Daoy (cell line): ENCODE data around the gene TTC4. TPM values are rescaled to one million over a fixed set of nuclear protein-coding genes. Genes with fewer than 3 reads are reported as not detected.
"Not testable (repeated sequence)": the region's sequence is repeated elsewhere in the genome, so short reads cannot be mapped to it uniquely, and the experiment has no call there.

Source experiments
- DNase-seq: peaks from one replicate; pipeline ENCODE4 v3.0.0-alpha.2; 2015; ENCODE audit warnings: low read depth
- total RNA-seq: library from RNA; depleted of rRNA; stranded (reverse); fragments of >200 nt; shearing (Covaris generic); gene quantifications from 2 replicates; pipeline ENCODE4 v1.2.3, GENCODE V29; 2014

Gene TTC4
- total RNA-seq, 1 experiment from 2014 or later = 75.8 TPM

DNA sequence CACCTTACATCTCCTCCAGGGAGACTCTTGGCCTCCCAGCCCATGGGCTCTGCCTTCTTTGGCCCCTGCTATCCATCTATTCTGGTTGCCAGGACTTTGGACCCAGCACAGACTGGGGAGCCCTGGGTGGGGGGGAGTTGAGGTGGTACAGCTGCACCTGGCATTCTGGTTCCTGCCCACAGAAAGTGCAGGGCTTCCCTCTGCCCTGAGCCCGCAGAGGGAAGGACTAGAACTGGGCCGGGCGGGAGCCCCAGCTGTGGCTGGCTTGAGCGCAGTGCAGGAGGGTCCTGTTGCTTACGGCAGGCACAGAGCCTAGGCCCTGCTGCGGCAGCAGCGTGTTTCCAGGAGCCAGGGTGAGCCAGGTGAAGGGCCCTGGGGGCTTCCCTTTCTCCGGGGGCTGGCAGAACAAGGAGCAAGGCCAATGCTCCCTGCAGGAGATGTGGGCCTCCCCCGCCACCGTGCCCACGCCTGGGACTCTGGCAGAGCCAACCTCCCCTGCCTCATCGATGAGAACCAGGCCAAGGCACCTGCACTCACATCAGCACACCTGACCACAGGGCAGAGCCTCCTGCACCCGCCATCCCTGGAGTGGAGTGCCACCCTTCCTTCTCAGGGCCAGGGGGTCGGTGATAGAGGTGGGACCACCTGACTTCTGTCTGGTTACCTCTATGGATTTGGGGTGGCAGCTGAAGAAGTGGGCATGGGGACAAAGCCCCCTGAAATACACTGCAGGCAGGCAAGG, 32.6 kb downstream of the TTC4 start:
- DNase-seq = no peak

DNA sequence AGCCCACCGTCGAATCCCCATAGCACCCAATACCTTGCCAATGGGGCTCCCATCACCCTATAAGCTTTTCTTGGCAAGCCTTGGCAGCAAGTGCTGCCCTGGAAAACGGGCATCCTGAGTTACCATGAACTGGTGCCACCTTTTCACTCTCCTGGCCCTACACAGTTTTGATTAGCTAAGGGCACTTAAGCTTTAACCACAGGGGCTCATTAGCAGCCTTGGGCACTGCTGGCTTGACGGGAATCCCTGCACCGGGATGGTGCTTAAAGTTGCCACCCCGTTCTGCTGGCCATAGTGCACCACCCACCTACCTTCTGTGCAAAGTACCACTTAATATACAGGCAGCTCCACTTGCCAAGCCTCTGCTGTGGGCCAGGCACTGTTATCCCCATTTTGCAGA, 34.9 kb downstream of the TTC4 start:
- no peak for DNase-seq

DNA sequence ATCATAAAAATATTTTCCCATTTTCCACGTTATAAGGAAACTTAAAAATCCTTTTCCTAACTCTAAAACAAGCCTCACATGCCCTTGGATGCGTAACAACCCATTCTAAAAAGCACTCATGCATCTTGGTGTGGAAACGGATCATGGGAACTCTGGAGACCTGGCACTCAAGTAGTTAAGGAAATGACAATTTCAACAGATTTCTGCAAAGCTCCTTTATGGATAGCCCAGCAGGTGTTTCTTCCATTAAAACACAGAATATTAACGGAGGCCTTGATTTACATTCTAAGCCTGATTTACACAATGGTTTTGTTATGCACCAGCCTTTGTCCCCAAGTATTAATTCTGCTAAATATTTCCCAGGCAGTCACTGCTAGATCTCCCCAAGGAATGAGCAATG, 35.8 kb downstream of the TTC4 start:
- no peak for DNase-seq

DNA sequence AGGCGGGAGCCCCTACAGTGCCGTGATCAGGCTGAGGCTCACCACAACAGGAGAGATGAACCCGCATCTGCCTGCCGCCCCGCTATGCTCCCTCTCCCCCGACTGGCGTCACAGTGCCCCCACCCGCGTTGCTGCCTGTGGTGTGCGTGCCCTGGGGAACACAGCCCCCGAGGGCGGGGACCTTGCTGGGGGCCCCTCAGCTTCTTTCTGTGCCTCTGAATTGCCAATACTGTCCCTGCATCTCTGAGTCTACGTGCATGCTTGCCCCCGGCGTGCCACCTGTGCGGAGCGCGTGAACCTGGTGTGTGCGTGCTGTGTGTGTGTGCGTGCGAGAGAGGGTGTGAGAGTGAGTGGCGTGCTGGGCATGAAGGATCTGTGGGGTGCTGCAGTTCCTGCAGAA, 38.4 kb downstream of the TTC4 start:
- no peak for DNase-seq

DNA sequence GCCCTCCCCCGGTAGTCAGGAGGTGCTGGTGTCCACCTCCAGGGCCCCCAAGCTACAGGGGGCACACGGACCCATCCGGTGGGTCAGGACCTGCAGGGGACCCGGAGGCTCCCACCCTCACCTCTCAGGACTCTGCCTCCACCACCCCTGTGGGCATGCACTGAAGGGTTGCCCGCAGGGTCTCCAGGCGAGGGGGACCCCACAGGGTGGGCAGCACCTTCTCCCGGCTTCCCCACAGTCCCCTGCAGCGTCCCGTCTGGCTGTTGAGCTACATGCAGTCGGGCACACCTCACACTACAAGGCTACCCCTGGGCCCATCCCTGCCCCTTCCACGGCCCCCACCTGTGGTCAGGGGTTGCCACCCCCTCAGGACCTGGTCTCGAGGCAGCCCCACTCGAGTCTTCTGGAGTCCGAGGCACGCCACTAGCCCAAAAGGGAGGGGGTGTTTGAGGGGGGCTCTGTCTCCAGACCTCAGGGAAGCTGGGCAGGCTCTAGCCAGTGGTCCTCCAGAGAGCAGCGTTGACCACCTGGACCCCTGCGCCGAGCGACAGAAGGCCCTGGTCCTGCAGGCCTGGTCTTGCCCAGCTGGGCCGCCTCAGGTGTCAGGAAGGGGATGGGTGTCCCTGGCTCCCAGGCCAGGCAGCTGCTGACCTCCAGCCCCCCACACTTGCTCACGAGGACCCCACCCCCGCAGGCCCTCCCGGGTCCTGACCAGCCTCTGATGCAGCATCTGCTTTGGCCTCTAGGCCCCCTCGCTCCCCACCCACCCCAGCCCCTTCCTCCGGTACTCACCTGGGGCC, 39.0 kb downstream of the TTC4 start:
- DNase-seq = no peak

DNA sequence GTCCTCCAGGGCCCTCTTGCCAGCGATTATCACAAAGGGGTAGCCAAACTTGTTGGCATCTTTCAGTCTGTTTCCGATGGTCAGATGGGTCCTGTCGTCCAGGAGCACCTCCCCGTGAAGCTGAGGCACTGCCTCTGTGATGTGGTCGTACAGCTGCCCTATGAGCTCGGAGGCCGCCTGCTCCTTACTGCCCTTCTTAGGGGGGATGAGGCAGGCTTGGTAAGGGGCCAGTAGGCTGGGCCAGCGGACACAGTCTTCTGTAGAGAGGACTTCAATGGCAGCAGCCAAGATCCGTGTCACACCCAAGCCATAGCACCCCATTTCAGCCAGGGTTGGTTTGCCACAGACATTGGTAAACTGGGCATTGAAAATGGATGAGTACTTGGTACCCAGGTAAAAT, 42.2 kb downstream of the TTC4 start:
- no peak for DNase-seq

DNA sequence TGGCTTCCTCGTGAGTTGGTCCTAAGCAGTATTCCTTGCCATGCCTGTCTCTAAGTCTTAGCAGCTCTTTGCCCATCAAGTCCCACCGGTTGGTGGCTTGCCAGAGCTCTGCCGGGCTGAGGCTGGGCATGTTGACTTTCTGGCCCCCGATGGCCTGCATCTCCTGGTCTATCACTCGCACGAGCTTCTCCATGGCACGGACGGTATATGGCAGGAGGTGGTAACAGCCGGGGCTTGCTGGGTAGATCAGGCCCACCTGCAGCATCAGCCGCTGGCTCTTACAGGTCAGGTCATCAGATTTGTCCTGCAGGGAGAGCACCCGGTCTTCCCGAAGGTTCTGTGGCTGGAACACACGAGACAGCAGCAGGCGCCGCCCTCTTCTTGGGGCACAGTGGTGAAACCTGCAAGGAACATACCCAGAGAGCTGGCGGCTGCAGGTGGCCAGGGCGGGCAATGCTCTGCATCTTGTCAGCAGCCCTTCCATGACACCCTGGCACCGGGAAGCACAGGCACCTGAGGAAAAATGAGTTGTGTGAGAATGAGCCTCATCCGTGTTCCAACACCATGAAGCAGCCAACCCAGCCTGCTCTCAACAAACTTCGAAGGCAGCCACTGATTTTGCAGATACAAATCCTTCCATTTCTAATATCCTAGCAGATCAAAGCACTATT, 43.2 kb downstream of the TTC4 start:
- no peak for DNase-seq

DNA sequence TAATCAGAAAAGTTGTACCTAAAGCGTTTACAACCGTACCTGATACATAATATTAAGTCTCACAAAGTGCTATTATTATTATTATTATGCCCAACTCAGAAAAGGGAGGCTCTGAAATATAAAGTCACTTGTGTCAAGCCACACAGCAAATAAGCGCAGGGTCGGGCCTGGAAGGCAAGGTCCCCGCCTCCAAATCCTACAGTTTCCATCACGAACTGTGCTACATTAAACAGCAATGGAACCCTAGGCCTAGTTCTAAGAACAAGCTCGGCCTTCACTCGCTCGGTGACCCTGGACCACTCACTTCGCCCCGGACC, 48.1 kb downstream of the TTC4 start:
- DNase-seq = no peak

DNA sequence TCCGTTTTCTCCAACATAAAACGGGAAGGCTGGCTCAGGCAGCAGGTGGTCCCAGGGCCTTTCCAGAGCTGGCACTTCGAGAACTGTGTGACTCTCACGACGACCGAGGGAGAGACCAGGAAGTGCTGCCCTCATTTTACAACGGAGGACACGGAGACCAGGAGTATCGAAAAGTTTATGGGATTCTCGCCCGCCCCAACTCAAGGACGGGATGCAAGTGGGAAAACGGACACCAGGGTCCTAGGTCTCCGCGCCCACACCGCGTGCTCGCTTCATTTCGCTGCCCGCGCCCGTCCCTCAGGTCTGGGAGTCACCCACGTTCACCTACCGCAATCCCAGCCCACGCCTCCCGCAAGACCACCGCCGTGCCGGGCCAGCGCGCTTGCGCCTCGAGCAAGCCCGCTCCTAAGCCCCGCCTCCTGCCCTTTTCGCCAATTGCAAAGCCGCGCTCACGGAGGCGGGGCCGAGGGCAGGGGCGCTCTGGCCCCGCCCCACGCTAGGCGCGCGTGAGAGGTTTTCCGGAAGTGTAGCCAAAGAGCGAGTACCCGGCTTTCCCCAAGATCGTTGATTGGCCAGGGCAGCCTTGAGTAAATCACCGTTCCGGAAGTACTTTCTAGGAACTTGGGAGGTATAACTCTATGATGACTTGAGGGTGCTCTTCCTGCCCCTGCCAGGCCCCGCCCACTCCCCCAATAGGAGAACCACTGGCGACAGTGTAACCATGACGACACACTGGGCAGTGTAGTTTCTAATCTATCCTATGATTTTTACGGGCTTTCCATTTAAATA, 48.7 kb downstream of the TTC4 start, which contains the start of gene PARS2:
PARS2 (minus strand) TSS at position 391 of the 789 bp plus-strand sequence. CDS start 5,362 bp downstream, outside the sequence.
- peak; percentile 99 for DNase-seq

DNA sequence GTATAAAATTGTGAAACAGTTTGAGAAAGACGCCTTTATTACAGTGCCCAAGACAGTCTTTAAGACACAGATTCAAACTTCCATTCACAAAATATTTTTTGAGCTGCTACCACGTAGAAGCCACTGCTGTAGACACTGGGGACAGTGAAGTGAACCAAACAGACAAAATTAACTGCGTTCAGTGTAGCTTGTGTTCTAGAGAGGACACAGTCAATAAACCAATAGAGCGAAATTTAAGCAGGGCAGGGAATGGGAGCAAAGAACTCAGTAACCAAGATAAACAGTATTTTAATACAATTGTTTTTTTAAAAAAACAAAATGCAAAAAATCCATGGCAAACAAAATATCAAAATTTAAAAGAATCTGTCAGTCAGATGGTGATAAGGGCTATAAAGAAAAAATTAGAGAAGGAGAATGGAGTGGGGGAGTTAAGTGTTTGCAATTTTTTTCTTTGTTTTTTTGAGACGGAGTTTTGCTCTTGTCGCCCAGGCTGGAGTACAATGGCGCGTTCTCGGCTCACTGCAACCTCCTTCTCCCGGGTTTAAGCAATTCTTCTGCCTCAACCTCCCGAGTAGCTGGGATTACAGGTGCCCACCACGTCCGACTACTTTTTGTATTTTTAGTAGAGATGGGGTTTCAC, 49.4 kb downstream of the TTC4 start:
- no peak for DNase-seq

DNA sequence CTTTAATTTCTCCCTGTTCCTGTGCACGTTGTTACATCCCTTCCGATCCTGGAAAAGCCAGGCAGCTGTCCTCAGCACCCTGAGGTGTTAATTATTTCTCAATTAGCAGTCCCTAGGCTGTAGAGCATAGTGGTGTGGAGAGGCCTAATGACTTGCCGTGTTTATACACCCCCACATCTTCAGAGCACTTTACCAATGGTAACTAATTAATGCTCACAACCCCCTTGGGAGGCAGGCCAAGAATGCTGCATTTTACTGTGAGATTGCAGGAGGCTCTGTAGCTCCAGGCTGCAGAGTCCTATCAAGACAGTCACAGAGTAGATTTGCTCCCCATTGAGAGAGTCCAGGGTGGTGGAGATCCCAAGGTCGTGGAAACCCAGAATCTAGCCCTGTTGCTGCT, 51.1 kb downstream of the TTC4 start:
- no peak for DNase-seq

DNA sequence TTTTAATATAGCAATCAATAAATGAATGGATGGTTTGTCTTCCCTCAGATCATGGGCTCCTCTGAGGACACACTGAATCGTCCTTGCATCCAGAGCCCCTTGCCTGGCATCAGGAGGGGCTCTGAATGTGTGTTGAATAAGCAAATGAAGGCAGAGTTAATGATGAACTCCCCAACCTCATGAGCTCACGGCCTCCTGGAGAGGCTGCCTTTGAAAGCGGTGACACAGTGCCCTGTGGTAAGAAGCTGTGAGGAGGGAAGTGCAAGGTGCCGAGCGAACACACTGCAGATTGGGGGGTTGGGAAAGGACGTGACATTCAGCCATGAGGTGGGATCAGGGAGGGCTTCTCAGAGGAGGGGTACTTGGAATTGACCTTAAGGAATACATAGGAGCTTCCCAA, 51.9 kb downstream of the TTC4 start:
- DNase-seq = no peak

DNA sequence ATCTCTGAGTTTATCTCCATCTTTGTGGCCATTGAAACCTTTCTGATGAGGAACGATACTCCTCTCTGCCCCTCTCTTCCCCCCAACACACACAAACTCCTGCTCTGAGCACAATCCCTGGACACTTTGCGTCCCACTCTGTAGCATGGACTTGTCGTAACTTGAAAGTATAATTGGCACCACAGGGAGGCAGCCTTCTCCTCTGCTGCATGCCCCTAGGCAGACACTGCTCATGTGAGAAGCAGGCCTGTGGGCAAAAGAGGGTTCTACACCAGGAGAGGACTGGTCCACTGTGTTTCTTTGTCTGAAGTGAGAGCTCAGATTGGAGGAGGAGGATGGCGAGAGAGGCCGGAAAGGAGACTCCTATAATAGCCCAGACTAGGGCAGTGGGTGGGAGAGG, 52.4 kb downstream of the TTC4 start:
- DNase-seq = no peak

DNA sequence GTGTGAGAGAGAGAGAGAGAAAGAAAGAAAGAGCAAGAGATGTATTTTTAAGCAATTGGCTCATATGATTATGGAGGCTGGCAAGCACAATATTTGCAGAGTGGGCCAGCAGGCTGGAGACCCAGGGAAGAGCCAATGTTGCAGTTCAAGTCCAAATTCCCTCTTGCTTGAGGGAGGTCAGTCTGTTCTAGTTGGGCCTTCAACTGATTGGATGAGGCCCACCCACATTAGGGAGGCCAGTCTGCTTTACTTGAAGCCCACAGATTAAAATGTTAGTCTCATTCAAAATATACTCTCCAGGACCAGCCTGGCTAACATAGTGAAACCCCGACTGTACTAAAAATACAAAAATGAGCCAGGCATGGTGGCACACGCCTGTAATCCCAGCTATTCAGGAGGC, 57.3 kb downstream of the TTC4 start:
- no peak for DNase-seq

DNA sequence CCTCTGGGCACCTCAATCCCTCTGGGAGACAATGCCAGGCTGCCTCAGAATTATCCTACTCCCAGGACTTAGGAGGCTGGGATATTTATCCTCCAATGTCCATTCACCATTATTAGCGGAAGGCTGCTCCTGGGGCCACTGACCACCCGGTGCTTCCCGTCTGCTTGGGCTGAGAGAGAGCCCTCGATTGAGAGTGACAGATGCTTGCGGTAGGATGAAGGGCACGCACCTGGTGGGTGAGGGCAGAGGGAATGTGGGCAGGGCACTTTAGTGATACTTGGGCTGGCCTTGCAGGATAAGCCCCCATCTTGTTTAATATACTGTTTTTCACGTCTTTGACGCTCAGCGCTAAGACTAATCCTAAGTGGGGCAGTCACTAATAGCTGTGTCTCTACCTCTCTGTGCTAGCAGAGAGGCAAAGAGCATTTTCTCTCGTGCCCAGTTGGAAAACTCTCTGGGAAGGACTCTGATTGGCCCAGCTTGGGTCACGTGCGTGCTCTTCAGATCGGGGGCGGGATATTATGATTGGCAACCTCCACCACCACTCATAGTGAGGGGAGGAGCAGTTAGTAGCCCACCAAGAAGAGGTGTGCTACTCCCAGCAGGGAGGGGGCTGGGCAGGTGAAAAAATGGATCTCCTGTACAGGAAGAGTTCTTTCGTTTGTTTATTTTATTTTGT, 59.3 kb downstream of the TTC4 start:
- peak; percentile 48 for DNase-seq

DNA sequence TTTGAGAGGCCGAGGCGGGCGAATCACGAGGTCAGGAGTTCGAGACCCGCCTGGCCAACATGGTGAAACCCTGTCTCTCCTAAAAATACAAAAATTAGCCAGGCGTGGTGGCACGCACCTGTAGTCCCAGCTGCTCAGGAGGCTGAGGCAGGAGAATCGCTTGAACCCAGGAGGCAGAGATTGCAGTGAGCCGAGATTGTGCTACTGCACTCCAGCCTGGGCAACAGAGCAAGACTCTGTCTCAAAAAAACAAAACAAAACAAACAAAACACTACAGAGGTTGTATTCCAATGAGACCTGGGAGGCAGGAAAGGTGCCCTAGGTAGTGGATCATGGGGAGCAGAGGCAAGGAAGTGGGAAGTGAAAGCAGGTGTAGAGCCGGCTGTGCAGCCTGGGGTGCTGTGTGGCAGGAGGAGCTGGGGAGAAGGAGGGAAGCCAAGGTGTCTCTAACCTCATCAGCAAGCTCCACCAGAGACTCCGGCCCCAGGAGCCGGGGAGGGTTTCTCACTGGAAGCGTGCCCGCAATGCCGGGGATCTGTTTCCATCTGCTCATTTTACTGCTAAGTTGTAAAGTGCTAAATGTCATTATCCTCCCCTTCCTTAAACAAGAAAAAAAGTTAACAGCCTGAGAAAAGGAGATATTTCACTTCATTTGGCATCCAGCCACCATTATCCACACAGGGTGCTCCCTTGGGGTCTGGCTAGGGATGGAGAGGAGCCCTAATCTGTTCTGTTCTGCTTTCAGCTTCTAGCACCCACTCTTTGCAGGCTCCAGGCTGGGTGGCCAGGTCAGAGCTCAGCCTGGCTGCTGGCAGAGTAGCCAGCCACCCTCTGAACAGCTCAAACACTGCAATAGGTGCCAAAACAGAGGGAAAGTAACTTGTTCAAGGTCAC, 60.4 kb downstream of the TTC4 start:
- not testable (repeated sequence) for DNase-seq

DNA sequence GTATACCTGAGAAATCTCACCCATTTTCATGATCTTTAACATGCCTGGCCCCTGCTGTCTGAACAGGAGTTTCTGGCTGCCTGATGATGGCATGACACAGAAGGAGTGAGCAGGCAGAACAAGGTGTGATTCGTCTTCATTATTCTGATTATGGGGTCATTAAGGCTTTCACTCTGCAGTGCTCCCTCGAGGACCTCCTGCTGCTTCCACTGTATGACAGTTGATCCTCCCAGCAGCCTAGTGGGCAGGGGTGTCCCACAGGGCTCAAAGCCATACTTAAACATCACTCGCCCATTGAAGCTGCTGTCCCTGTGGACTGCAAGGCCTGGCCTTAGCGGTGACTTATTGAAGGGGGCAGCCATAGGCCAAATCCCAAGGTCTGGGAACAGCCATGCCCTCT, 61.4 kb downstream of the TTC4 start:
- no peak for DNase-seq

DNA sequence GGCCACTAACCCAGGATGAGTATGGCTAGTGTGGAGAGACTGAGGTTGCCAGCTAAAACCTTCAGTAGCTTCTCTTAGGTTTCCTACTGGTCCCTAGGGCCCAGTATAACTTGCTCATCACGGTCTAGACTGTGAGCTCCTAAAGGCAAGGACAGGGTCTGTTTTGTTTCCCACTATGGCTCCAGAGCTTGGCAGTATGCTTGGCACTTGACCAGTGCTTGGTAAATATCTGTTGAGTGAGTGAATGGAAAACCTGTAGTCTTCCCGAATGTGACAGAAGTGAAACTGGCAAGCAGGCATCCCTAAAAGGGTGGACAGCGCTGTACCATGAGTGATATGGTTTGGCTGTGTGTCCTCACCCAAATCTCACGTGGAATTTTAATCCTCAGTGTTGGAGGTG, 61.8 kb downstream of the TTC4 start:
- no peak for DNase-seq

DNA sequence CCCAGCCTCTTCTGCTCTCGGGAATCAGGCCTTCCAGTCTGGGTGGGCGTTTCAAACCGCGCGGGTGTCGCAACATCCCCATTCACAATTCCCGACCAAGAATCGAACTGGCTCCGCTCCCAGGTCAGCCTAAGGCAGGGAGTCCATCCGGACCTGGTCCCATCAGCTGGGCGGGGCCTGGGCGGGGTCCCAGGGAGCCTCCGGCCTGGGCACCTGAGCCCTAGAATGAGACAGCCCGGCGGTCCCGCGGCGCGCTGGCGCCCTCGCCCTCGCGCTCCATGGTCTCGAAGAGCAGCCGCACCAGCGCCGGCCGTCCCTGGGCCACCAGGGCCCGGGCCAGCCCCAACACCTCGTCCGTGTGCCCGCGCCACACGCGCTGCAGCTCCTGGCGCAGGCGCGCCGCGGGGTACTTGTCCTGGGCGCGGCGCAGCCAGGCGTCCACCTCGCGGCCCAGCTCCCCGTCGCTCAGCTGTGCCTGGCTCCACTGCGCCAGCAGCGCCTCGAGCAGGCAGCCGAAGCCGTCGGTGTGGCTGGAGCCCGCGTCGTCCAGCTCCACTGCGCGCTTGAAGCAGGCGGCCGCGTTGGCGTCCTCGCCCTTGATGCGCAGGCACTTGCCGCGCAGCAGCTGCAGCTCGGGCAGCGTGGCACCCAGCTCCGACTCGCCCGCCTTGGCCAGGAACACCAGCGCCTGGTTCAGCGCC, 65.5 kb downstream of the TTC4 start:
- peak; percentile 27 for DNase-seq
